ELF-1 (cell line): ENCODE data around the gene VEGFA.

Experiments used
- DNase-seq: peaks from one replicate; pipeline ENCODE4 v3.0.0-alpha.2; 2016; ENCODE audit warnings: low read depth, low spot score

Gene VEGFA

DNA sequence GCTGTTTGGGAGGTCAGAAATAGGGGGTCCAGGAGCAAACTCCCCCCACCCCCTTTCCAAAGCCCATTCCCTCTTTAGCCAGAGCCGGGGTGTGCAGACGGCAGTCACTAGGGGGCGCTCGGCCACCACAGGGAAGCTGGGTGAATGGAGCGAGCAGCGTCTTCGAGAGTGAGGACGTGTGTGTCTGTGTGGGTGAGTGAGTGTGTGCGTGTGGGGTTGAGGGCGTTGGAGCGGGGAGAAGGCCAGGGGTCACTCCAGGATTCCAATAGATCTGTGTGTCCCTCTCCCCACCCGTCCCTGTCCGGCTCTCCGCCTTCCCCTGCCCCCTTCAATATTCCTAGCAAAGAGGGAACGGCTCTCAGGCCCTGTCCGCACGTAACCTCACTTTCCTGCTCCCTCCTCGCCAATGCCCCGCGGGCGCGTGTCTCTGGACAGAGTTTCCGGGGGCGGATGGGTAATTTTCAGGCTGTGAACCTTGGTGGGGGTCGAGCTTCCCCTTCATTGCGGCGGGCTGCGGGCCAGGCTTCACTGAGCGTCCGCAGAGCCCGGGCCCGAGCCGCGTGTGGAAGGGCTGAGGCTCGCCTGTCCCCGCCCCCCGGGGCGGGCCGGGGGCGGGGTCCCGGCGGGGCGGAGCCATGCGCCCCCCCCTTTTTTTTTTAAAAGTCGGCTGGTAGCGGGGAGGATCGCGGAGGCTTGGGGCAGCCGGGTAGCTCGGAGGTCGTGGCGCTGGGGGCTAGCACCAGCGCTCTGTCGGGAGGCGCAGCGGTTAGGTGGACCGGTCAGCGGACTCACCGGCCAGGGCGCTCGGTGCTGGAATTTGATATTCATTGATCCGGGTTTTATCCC lies at the start of gene VEGFA:
VEGFA (plus strand) TSS at position 686 of the 846 bp plus-strand sequence.
- peak; percentile 93 for DNase-seq

DNA sequence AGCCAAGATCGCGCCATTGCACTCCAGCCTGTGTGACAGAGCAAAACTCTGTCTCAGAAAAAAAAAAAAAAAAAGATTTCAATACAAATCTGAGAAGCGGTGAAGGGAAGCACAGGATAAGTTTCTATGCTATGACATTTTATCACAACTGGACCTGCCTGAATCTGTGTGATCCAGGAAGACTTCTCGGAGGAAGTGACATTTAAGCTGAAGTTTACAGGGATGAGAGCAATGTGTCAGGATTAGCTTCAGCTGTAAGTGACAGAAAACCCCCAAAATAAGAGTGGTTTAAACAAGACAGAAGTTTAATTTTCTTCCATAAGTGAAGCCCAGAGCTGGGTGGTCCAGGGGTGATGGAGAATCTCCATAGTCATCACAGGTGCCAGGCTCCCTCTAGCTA lies 49.0 kb upstream of the VEGFA start:
- no peak for DNase-seq

DNA sequence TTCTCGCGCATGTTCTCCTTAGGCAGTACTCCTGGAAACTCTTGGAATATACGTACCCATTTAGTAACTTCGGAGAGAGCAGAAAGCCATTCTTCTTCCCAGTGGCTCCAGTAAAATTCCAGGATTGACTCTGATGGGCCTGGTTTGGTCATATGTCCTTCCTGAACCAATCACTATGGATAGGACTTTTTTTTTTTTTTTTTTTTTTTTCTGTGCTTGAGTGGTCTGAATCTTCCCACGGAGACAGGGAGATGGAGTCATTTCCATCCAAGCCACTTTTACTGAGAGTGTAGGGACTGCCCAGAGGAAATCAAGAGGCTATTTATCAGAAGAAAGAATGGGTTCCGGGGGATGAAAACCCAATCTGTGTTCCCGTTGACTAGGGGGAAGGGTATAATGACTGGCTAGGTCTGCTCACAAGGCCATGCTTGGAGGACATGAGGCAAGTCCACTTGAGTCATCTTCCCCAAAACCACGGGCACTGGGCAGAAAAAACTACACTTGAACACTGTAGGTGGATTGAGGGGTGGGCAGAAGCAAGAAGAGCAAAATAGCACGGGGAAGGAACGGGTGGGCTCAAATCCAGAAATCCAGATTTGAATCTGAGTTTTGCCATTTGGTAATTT lies 47.0 kb upstream of the VEGFA start:
- no peak for DNase-seq

DNA sequence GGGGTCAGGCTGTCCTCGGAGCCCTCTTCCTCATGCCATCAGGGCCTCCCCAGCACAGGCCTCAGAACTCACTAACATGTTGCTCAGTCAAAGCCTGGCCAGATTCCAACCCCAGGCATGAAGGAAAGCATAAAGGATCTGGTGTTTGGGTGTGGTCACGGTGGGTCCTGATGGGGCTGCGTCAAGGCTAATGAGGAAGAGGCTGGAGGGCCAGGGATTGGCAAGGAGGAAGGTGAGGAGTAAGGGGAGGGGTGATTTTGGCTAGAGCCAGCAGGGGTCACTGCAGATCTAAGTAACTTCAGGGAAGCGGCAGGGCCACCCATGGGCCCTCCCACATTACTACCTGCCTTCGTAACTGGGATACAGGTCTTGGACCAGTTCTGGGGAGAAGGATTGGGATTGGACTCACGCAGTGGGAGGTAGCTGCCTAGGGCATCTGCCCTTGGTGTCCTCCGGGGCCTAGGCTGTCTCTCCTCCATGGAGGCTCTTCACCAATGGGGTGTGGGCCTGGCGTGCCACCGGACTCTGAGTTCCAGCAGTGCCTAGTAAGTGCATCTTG lies 46.2 kb upstream of the VEGFA start:
- DNase-seq = peak; percentile 85

DNA sequence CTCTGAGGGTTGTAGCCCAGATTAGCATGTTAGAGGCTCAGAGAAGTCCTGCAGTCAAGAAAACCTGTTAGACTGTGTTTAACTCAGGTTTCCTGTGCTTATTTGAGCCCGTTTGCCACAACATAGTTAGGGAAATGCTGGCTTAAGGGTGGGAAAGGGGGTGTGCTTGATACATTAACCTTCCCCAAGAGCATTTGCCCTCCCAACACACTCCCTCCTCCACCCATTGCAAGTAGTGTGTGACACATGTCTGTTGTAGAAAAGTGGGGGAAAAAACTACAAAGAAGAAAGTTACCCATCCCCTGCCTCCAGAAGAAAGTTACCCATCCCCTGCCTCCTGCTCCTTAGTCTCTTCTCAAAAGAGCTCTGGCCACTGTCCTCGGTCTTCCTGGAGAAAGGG lies 45.7 kb upstream of the VEGFA start:
- no peak for DNase-seq

DNA sequence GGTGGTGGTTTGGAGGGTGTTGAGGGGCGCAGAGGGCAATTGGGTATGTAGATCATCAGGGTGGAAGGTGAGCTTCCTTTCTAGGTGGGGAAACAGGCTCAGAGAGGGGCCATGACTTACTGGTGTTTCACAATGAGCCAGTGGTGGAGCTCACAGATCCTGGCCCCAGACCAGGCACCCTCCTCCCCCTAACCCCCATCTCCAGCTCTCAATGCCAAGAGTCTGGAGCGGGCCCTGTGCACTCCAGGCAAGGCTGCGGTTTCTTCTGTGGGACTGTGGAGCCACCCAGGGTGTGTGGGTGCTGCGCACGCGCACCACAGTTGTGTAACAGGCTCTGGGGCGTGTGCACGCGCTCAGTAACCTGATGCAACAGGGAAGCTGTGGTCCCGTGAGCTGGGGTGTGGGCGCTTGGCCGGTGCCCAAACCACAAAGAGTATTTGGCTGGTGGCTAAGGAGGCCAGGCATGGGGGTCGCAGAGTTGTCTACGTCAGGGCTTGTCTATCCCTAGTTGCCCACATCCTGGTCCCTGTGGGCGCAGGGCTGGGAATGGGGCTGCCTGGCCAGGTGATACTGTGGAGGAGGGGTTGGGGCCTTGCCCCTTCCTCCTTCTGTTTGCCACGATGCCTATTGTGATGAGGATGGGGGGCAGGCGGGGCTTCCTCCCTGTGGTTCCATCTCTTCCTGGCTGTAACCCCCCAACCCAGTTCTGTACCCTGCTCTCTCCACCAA lies 44.9 kb upstream of the VEGFA start:
- DNase-seq = no peak

DNA sequence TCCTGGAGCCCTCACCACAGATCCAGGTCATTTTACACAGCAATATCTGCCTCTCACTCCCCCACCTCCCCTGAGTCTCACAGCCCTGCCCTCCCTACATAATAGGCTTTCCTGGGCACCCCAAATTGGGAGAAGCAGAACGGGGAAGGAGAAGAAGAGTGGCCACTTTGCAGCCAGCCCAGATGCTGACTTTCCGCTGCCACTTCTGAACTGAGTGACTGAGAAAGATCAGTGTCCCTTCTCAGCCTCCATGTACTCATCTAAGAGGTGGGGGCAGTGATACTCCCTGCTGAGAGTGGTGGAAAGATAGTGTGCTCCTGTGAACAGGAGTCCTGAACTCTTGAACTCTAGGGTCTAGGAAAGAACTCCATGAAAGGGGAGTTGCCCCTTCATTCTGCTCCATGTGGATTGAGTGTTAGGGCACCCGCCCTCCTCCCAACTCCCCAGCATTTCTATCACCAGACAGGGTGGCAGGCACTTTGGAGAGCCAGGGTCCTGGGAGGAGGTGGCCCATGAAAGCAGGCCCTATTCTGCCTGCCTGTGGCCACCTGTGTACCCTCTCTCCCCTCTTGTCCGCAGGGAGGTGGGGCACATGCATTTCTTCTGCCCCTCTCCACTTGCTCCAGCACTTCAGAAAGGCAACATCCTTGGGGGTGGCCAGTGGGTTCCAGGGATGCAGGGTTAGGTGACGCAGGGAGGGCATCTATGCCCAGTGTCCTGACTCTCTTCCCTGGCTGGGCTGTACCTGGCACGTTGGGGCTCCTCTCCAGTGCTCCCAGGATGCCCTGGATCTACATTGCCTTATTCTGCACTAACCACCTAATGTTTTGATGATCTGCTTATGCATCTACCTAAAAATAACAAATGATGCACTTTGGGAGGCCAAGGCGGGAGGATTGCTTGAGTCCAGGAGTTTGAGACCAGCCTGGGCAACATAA lies 44.1 kb upstream of the VEGFA start:
- DNase-seq = no peak

DNA sequence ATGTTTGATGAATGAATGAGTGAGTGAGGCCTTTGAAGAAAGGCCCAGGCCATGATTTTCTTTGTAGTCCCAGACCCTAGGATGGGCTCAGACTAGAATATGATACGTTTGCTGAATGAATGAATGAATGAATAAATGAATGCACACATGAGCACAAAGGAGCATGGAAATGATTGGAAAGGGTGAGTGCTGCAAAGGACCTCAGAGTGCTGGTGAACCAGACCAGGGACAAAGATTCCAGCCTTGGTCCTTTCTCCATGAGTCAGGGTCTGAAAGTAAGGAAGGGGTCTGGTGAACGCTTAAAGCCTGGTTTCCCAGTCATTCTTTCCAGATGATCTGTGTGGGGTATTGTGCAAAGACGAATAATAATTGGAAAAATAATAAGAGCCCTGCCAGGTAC lies 42.4 kb upstream of the VEGFA start:
- no peak for DNase-seq

DNA sequence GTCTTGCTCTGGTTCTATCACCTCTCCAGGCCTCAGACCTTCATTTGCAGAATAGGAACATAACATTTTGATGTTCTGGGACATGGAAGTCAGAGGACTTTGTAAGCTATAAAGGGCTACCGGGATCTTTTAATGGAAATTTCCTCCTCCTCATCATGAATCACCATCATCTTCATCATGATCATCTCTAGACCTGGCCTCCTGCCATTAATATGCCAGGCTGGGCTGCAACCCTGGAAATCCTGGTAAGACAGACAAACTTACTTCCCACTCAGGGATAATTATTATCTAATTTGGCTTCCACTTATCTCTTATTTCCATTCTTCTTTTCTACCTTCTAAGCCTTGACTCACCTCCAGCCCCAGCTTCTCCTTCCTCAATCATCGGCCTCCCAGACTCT lies 41.4 kb upstream of the VEGFA start:
- no peak for DNase-seq

DNA sequence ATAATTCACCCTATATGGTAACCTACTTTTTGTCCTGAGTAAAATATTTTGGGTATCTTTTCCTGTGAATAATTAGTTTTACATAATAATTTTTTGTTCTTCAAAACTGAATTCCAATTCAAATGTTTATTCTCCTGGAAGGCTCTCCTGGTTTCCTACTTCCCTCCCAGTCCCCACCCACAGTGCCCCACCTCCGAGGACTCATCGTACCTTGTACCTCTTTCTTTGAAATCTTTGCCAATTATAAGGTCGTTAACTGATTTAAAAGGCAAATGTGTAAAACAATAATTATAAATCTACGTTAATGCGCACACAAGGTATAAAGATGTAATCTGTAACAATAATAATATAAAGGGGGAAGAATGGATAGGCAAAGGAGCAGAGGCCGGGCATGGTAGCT lies 40.5 kb upstream of the VEGFA start:
- no peak for DNase-seq

DNA sequence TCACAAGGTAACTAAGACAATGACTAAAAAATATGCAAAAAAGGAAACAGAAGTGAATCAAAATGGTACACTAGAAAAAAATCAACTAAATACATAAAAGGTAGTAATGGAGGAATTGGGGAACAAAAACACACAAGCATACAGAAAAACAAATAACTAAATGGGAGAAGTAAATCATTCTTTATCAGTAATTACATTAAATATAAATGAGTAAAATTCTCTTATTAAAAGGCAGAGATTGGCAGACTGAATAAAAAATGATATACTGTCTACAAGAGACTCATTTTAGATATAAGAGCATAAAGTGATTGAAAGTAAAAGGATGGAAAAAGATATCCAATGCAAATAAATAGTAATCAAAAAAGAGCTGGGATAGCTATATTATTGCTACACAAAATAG lies 39.4 kb upstream of the VEGFA start:
- DNase-seq = no peak

DNA sequence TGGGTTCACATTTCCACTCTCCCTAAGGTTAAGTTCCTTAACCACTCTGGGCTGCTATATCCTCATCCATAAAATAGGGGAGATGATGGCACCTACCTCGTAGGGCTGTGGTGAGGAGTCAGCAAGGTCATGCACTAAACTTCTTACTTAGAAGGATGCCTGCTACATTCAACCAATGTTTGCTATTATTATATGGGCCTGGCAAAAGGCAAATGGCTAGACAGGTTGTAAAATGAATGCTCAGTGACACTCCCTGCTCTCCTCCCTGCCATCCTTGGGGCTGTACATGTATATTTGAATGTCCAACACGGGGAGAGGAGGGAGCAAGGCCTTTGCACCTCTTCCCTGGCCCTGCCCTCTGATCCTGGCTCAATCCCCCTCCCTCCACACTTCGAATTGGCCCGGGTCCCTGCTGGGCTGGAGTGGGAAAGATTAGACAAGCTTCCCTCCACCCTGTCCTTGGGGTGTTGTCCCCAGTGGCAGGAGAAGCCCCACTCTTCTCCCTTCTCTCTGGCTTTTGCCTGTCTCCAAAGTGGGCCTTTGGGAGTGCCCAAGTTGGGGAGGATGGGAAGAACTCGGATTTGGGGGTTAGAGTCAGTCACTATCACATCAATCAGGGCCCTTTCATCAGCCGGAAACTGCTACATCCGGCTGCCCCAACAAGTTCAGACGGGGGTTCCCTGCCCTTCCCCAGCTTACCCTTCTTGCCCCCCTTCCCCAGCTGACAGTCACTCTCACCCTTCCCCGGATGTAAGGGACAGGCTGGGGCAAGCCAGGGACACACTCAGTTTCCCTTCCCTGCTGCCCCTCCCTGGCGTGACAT lies 36.3 kb upstream of the VEGFA start:
- DNase-seq = no peak

DNA sequence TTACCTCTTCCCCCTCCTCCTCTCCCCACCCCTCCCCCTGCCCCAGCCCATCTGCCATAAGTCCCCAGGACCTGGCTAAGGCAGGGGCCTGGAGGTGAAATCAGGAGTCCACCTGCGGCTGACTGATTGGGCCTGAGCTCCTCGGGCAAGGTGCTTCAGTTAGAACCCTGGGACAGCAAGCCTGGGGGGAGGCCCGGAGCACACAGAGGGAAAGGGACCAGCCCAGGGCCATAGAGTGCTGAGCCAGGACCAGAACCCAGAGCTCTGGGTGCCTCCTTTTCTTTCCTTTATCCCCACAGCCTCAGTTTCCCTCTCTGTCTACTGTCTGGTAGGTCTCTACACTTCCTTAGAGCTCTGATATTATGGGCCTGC lies 35.7 kb upstream of the VEGFA start:
- DNase-seq = no peak

DNA sequence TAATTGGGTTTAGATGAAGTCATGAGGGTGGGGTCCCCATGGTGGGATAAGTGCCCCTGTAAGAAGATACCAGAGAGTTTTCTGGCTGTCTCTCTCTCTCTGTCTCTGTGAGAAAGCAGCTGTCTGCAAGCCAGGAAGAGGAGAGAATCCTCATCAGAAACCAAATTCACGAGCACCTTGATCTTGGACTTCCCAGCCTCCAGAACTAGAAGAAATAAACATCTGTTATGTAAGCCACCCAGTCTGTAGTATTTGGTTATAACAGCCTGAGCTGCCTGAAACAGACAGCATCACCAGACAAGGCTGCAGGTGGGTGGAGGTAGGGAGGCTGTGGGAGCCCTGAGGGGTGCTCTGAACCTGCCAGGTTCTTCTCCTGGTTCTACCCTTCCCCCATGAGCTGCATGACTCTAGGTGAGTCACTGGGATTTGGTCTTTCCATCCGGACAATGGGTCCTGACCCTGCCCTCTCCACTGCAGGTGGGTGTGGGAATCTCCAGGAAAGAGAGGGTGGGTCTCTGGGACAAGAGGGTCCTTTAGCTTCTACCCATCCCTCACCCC lies 34.3 kb upstream of the VEGFA start:
- DNase-seq = no peak

DNA sequence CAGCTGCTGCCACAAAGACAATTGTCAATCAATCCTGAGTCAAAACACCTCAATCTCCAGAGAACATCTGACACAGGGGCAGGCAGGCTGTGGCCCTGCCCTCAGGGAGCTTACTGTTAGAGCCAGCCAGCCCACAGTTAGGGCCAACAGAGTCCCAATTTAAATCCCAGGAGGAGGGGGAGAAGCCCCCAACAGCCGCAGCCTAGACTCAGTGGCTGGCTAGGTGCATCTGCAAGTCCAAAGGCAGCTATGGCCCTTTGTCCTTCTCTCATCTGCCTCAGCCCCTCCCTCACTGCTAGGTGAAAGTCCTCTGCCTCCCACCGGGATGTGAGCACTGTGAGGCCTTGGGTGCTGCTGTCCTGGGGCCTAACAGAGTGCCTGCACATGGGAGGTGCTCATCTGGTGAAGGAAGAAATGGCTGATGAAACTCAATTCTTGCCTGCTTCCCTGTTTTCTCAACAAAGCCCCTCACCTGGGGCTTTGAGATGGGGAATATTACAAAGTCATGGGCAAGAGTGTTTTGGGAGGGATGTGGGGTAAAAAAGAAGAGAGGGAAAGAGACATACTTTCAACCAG lies 33.7 kb upstream of the VEGFA start:
- DNase-seq = no peak

DNA sequence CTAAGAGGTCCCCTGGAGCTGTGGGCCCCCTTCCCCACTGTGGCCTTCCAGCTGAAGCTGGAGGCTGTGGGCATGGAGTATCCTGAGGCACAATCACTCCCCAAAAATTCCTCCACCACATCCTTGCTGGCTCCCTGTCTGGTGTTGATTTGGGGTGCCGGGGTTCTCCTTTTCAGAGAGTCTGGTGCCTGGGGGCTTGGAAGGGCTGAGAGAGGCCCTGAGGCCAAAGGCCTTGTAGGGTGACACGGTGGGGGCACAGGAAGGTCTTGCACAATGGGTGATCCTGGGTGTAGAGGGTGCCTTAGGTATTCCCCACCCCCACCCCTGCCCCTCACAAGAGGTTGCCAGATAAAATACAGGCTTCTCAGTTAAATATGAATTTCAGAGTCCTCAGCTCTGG lies 33.2 kb upstream of the VEGFA start:
- no peak for DNase-seq

DNA sequence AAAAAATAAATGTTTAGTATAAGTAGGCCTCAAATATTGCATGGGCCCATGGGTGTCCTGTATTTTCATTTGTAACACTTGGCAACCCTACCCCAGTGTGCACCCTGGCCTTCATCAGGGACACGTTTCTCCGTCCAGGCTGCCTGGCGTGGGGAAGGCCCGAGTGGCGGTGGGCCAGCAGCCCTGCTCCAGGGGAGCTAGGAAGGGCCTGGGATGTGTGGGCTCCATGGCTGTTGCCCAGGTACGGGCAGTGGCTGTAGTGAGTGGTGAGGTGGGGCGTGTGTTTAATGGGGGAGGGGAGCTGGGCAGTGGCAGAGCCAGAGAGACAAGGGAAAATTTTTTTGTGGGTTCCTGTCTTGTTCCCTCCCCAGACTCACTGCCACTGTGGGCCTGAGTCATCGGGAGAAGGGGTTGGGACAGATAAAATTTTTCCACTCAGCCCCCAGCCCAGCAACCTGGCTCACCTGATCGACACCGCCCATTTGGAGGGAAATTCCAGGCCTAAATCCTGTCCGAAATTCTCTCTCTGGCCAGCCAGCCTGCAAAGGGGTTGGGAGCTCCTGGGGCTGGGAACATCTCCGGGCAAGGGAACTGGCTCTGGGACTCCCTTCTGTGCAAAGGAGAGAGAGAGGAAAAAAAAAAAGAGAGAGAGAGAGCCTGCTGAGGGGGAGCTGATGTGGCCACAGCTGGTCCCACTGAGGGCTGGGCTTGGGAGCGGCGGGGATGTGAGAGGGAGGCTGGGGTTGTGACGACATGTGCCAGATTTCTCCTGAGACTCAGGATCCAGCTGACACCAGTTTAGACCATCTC lies 32.5 kb upstream of the VEGFA start:
- peak; percentile 79 for DNase-seq

DNA sequence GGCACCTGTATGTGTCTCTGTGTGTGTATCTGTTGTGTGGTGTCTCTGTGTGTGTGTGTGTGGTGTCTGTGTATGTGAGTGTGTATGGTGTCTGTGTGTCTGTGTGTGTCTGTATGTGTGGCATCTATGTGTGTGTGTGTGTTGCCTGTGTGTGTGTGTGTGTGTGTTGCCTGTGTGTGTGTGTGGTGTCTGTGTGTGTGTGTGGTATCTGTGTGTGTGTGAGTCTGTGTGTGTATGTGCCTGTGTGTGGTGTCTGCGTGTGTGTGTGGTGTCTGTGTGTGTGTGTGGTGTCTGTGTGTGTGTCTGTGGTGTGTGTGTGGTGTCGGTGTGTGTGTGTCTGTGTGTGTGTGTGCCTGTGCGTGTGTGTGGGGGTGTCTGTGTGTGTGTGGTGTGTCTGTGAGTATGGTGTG lies 31.7 kb upstream of the VEGFA start:
- DNase-seq = no peak
